AG04450 (cell line): ENCODE data around the gene NOC4L. TPM values are rescaled to one million over a fixed set of nuclear protein-coding genes. Genes with fewer than 3 reads are reported as not detected.

ENCODE experiments used
- CTCF ChIA-PET: fragments of 300-600, 350-600 bp; formaldehyde crosslinking; extraction: SDS; loops from one replicate; lab custom pipeline; 2022; ENCODE audit warnings: antibody characterized with exemption, inconsistent platforms; lab: Charles Lee
- POLR2A ChIA-PET: fragments of 350-600 bp; formaldehyde crosslinking; extraction: SDS; loops from one replicate; lab custom pipeline; 2021; ENCODE audit warnings: antibody characterized with exemption, inconsistent platforms; lab: Yijun Ruan, JAX
- DNase-seq: peaks from one replicate; pipeline ENCODE4 v3.0.0-alpha.2; 2011; ENCODE audit warnings: low read depth, low spot score
- H3K27ac ChIP-seq: one replicate; pipeline ENCODE4 v1.5.1; 2012; ENCODE audit warnings: low read depth, low read length, control low read depth
- H3K27me3 ChIP-seq: one replicate; pipeline ENCODE4 v1.6.0; 2012; ENCODE audit warnings: low read length; ENCODE audit not compliant: control insufficient read depth, insufficient read depth
- H3K4me3 ChIP-seq: 2 replicates; pipeline ENCODE4 v1.5.1; 2011; ENCODE audit warnings: mild to moderate bottlenecking, low read depth, low read length, control low read depth
- H3K9me3 ChIP-seq: 2 replicates; pipeline ENCODE4 v1.5.1; 2012; ENCODE audit warnings: low read length; ENCODE audit not compliant: control insufficient read depth, insufficient read depth
- CTCF ChIP-seq: IDR thresholded peaks from 2 replicates; pipeline ENCODE4 v1.5.1; 2011; ENCODE audit warnings: low read depth, low read length, control low read depth, inconsistent platforms
- polyA plus RNA-seq: library from polyadenylated mRNA; depleted of rRNA; stranded (reverse); fragments of >200 nt; gene quantifications from 2 replicates; pipeline ENCODE4 v1.2.3, GENCODE V29; 2011

The NOC4L gene
- polyA plus RNA-seq, 1 experiment = 2.9 TPM

- no peak for DNase-seq
Observed at GRCh38 chr12:132151145-132151765, 7.0 kb downstream of the NOC4L start.

GRCh38 chr12:132151766-132152410 lies 7.6 kb downstream of the NOC4L start:
- TF ChIP-seq CTCF = no peak
- CTCF ChIA-PET = no interaction called here
- DNase-seq = no peak

More at GRCh38 chr12:132151145-132151765, 7.0 kb downstream of the NOC4L start:
- TF ChIP-seq CTCF = no peak
- H3K27me3 ChIP-seq = no peaks in the 10 kb centered on the region
- ChIA-PET POLR2A (no interaction called here), CTCF (no interaction called here)
- no peak overlapping the region for H3K4me3 ChIP-seq
- H3K27ac ChIP-seq = no peak overlapping the region
- peaks cover 9% of the 10 kb centered on the region; the same call in 1 of the 2 replicates for H3K9me3 ChIP-seq

GRCh38 chr12:132152411-132152821 lies 8.2 kb downstream of the NOC4L start:
- no peak for TF ChIP-seq CTCF
- no peak overlapping the region for H3K27ac ChIP-seq
- ChIA-PET CTCF (no interaction called here), POLR2A (no interaction called here)
- H3K4me3 ChIP-seq = no peak overlapping the region
- peaks cover 15% of the 10 kb centered on the region; the same call in 1 of the 2 replicates for H3K9me3 ChIP-seq
- no peaks in the 10 kb centered on the region for H3K27me3 ChIP-seq
- DNase-seq = no peak

More at GRCh38 chr12:132151766-132152410, 7.6 kb downstream of the NOC4L start:
- POLR2A ChIA-PET = no interaction called here
- no peaks in the 10 kb centered on the region for H3K27me3 ChIP-seq
- H3K27ac ChIP-seq = no peak overlapping the region
- H3K4me3 ChIP-seq = no peak overlapping the region
- peaks cover 14% of the 10 kb centered on the region; the same call in 1 of the 2 replicates for H3K9me3 ChIP-seq

- no peak overlapping the region for H3K27ac ChIP-seq
- no peak for TF ChIP-seq CTCF
- no peaks in the 10 kb centered on the region for H3K27me3 ChIP-seq
- ChIA-PET POLR2A (interaction anchor here (0.6 kb wide), 1 partner anchor 9 kb away, joined by 3 read pairs; the partner anchor contains the start of gene DDX51), CTCF (interaction anchor here (0.9 to 1.4 kb wide), 5 partner anchors 10 to 493 kb away, joined by 3 to 8 read pairs (median 4); no protein-coding TSS in a partner anchor)
- H3K9me3 ChIP-seq = peaks cover 15% of the 10 kb centered on the region; the same call in 1 of the 2 replicates
- H3K4me3 ChIP-seq = no peak overlapping the region
- DNase-seq = no peak
Observed at GRCh38 chr12:132152953-132153352, 8.7 kb downstream of the NOC4L start.
